ENCODE results near the gene TMEM120B. TPM values are rescaled to one million over a fixed set of nuclear protein-coding genes. Genes with fewer than 3 reads are reported as not detected.

The TMEM120B gene
- total RNA-seq, 1 experiment from 2014 or later, result 15.5 TPM

GRCh38 chr12:121809712-121810116 lies 97.2 kb downstream of the TMEM120B start:
- POLR2A ChIA-PET, result no interaction called here
- no TSS peak for BruUV-seq (replicated peaks)

GRCh38 chr12:121810234-121810817 lies 97.8 kb downstream of the TMEM120B start:
- Mint-ChIP-seq H3K36me3 (ENCODE audit: insufficient read depth, unreplicated experiment) (peaks cover 44% of the 10 kb centered on the region), H3K27ac (ENCODE audit: unreplicated experiment) (no peak overlapping the region), H3K4me3 (ENCODE audit: unreplicated experiment) (no peak overlapping the region), H3K27me3 (ENCODE audit: insufficient read depth, unreplicated experiment) (no peaks in the 10 kb centered on the region), H3K9me3 (ENCODE audit: unreplicated experiment) (no peaks in the 10 kb centered on the region), H3K4me1 (ENCODE audit: low read depth, unreplicated experiment) (peaks cover 14% of the 10 kb centered on the region)
- H3K9me3 ChIP-seq, result no peaks in the 10 kb centered on the region
- BruUV-seq (replicated peaks), result no TSS peak
- no peak for DNase-seq
- ChIA-PET CTCF (interaction anchor here (0.6 to 5.3 kb wide), 4 partner anchors 16 to 49 kb away, joined by 3 to 145 read pairs (median 4); partner anchors contain the start of gene RHOF), POLR2A (interaction anchor here (0.9 to 2.7 kb wide), 3 partner anchors 7 to 19 kb away, joined by 8 to 17 read pairs (median 17); no protein-coding TSS in a partner anchor)
- H3K36me3 ChIP-seq (ENCODE audit: control insufficient read depth, insufficient read depth, low read length), result no peaks in the 10 kb centered on the region; the same call in 1 of the 2 replicates
- H3K4me3 ChIP-seq (ENCODE audit: low read depth, low read length), result no peak overlapping the region
- no peaks in the 10 kb centered on the region for H3K27me3 ChIP-seq (replicated peaks; ENCODE audit: control insufficient read depth, insufficient read depth, low read length)
- no peak for TF ChIP-seq CTCF (IDR thresholded peaks at IDR 0.05; ENCODE audit: insufficient read depth in 1 of 2, low read depth in 1 of 2, low read length in 1 of 2, severe bottlenecking in 1 of 2, unreplicated experiment in 1 of 2)
- intact Hi-C loops (cut with micrococcal nuclease; ENCODE audit: unreplicated experiment), result no loop called here
- peaks cover 21% of the 10 kb centered on the region for H3K4me1 ChIP-seq

More at GRCh38 chr12:121809712-121810116, 97.2 kb downstream of the TMEM120B start:
- intact Hi-C loops (cut with micrococcal nuclease; ENCODE audit: unreplicated experiment), result loop anchor here (10.0 kb wide), 1 partner anchor 725 kb away; no protein-coding TSS in a partner anchor
- no peaks in the 10 kb centered on the region; the same call in 1 of the 2 replicates for H3K36me3 ChIP-seq (ENCODE audit: control insufficient read depth, insufficient read depth, low read length)
- Mint-ChIP-seq H3K27ac (ENCODE audit: unreplicated experiment) (no peak overlapping the region), H3K4me1 (ENCODE audit: low read depth, unreplicated experiment) (peaks cover 14% of the 10 kb centered on the region), H3K36me3 (ENCODE audit: insufficient read depth, unreplicated experiment) (peaks cover 41% of the 10 kb centered on the region), H3K4me3 (ENCODE audit: unreplicated experiment) (no peak overlapping the region), H3K27me3 (ENCODE audit: insufficient read depth, unreplicated experiment) (no peaks in the 10 kb centered on the region), H3K9me3 (ENCODE audit: unreplicated experiment) (no peaks in the 10 kb centered on the region)
- no peak for TF ChIP-seq CTCF (IDR thresholded peaks at IDR 0.05; ENCODE audit: insufficient read depth in 1 of 2, low read depth in 1 of 2, low read length in 1 of 2, severe bottlenecking in 1 of 2, unreplicated experiment in 1 of 2)
- no peaks in the 10 kb centered on the region for H3K9me3 ChIP-seq
- H3K4me1 ChIP-seq, result peaks cover 21% of the 10 kb centered on the region
- no peaks in the 10 kb centered on the region for H3K27me3 ChIP-seq (replicated peaks; ENCODE audit: control insufficient read depth, insufficient read depth, low read length)
- CTCF ChIA-PET, result interaction anchor here (5.3 kb wide), 1 partner anchor 15 kb away, joined by 145 read pairs; the partner anchor contains the start of gene RHOF
- no peak for DNase-seq
- no peak overlapping the region for H3K4me3 ChIP-seq (ENCODE audit: low read depth, low read length)

- no peaks in the 10 kb centered on the region; the same call in 1 of the 2 replicates for H3K36me3 ChIP-seq (ENCODE audit: control insufficient read depth, insufficient read depth, low read length)
- no peak overlapping the region for H3K4me3 ChIP-seq (ENCODE audit: low read depth, low read length)
- TF ChIP-seq CTCF (IDR thresholded peaks at IDR 0.05; ENCODE audit: insufficient read depth in 1 of 2, low read depth in 1 of 2, low read length in 1 of 2, severe bottlenecking in 1 of 2, unreplicated experiment in 1 of 2), result no peak
- H3K27me3 Mint-ChIP-seq (ENCODE audit: insufficient read depth, unreplicated experiment), result no peaks in the 10 kb centered on the region
- H3K36me3 Mint-ChIP-seq (ENCODE audit: insufficient read depth, unreplicated experiment), result peaks cover 47% of the 10 kb centered on the region
- peaks cover 13% of the 10 kb centered on the region for H3K4me1 Mint-ChIP-seq (ENCODE audit: low read depth, unreplicated experiment)
- H3K4me1 ChIP-seq, result peaks cover 18% of the 10 kb centered on the region
- H3K27me3 ChIP-seq (replicated peaks; ENCODE audit: control insufficient read depth, insufficient read depth, low read length), result no peaks in the 10 kb centered on the region
- CTCF ChIA-PET, result interaction anchor here (0.6 to 5.3 kb wide), 9 partner anchors 8 to 219 kb away, joined by 3 to 145 read pairs (median 5); partner anchors contain the start of genes PSMD9 and RHOF
- intact Hi-C loops (cut with micrococcal nuclease; ENCODE audit: unreplicated experiment), result no loop called here
- POLR2A ChIA-PET, result interaction anchor here (0.9 to 2.7 kb wide), 4 partner anchors 8 to 20 kb away, joined by 3 to 17 read pairs (median 12); partner anchors contain the start of gene RHOF
- H3K4me3 Mint-ChIP-seq (ENCODE audit: unreplicated experiment), result peak overlapping the region; percentile 73
- no peak for DNase-seq
- H3K9me3 Mint-ChIP-seq (ENCODE audit: unreplicated experiment), result no peaks in the 10 kb centered on the region
- H3K9me3 ChIP-seq, result no peaks in the 10 kb centered on the region
- no TSS peak for BruUV-seq (replicated peaks)
- peak overlapping the region; percentile 42 for H3K27ac Mint-ChIP-seq (ENCODE audit: unreplicated experiment)
Measured at GRCh38 chr12:121810833-121811433, 98.4 kb downstream of the TMEM120B start.
